Spleen (tissue), 7 donors: Measurements from ENCODE around the gene TMEFF1.

Experiments used
- CTCF ChIP-seq, 11 experiments: fragments of 200-600 bp in 7 of 11; fragments of 450-650 bp in 4 of 11; sonication (generic) in 4 of 11; IDR thresholded peaks in 8 of 11; conservative IDR thresholded peaks in 3 of 11; 1 replicate in 7 of 11; 2 replicates in 4 of 11; pipeline versions ENCODE4 v1.4.0 to v1.8.0; 2016 to 2021; ENCODE audit warnings: antibody characterized with exemption in 11 of 11, inconsistent platforms in 4 of 11, mild to moderate bottlenecking in 1 of 11
- POLR2A ChIP-seq, 3 donors: fragments of 450-650 bp; IDR thresholded peaks; one replicate each; pipeline ENCODE4 v1.5.1; 2017; ENCODE audit warnings: antibody characterized with exemption in 3 of 3, mild to moderate bottlenecking in 1 of 3
- donor health status: DM: no; HTN: no; CAD: no; lungs with moderate emphysema.
- donor health status: DM: no; HTN: no; CAD: no.
- donor health status: DM: no; HTN: no; CAD: no.

DNA sequence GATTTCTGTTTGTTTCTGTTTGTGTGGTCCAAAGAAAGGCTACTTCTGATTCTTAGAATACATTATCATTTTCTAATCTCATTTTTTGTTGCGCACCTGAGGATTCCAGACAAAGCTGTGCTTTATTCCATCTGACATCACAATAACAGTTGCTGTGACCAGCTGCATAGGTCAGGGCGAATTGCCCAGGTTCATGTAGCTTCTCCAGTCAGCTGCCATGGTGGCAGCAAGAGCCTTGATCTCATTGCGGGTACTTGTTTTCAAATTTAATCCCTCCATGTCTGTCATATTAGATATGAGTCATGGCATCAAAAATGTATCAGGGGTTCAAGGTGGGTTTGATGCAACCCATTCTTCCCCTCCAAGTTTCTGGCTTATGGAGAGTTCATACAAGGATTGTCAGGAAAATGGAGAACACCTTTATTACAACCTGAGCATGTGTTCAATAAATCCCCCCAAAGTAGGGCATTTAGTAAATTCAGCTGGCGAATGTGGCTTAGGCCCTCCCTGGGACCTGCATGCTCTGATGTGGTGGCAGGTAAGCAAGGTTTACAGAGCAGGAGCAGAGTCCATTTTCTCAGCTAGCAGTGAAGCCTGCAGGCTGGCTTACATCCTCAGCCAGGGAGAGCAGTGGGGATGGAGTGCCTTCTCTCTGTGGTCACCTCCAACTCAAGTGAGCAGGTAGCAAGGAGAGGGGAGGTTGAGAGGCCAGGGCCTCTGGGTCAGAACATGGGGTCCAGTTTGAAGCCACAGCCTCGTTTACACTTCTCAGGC is 118.9 kb downstream of the TMEFF1 start:
- TF ChIP-seq CTCF (IDR thresholded peaks at IDR 0.05 in 8 of 11, conservative IDR thresholded peaks at IDR 0.05 in 3 of 11) = no peak
- TF ChIP-seq POLR2A (IDR thresholded peaks at IDR 0.05) = no peak
